Posterior vena cava (tissue), 2 donors: ENCODE data around the gene NXF2B. TPM values are rescaled to one million over a fixed set of nuclear protein-coding genes. Genes with fewer than 3 reads are reported as not detected.
"Not testable (repeated sequence)": the region's sequence is repeated elsewhere in the genome, so short reads cannot be mapped to it uniquely, and the experiment has no call there.

Experiments
- DNase-seq: peaks from one replicate; pipeline ENCODE4 v3.0.0-alpha.2; 2020; ENCODE audit warnings: low spot score
- intact Hi-C, 2 donors: fragments of 100-400 bp; cut with DNase I; formaldehyde crosslinking; loops; one replicate each; pipeline versions ENCODE4 v1.14.1 to v1.14.2; 2022 to 2023
- long read RNA-seq, 2 donors: library from polyadenylated mRNA; unstranded; transcript quantifications; one replicate each; pipeline ENCODE4 v2.0.0, GENCODE V29; 2020 to 2021
- total RNA-seq, 2 donors: library from RNA; stranded (reverse); fragmentation: NEBNext Ultra II Directional; extraction: Animal tissue kit (Norgen Biotek cat#: 25700); gene quantifications; one replicate each; pipeline ENCODE4 v1.2.1, GENCODE V29; 2021
- donor health status: DM: yes; HTN: yes; CAD: no.
- donor health status: DM: yes; HTN: yes; CAD: no.

NXF2B gene
- total RNA-seq, result not detected
- long read RNA-seq, donor 1, result 0 reads
- long read RNA-seq, donor 2, result 0 reads

DNA sequence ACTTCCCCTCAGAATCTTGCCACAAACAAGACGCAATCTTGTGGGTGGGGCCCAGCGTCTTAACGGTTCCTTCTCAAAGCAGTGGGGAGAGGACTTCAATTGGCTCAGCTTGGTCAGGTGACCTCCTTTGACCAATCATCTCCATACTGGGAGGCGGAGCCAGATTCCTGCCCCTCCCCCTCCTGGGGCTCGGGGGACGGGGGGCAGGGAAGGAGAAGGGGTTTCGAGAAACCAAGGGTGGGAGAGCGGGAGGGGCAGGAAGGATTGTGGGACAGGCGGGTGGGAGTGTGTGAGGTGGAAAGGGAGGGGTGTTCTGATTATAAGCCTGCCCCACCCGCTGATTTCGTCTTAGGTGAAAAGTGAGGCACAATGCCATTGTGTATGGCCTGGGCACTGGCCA lies at the start of gene NXF2B:
Gene NXF2B, minus strand, starts transcription at position 101 of the 400 bp plus-strand sequence. CDS start 59,972 bp downstream, outside the sequence.
- DNase-seq, intact Hi-C loops: not testable (repeated sequence)

GRCh38 chrX:102478765-102479164 lies 39.0 kb upstream of the NXF2B start:
- intact Hi-C loops, DNase-seq: not testable (repeated sequence)

DNA sequence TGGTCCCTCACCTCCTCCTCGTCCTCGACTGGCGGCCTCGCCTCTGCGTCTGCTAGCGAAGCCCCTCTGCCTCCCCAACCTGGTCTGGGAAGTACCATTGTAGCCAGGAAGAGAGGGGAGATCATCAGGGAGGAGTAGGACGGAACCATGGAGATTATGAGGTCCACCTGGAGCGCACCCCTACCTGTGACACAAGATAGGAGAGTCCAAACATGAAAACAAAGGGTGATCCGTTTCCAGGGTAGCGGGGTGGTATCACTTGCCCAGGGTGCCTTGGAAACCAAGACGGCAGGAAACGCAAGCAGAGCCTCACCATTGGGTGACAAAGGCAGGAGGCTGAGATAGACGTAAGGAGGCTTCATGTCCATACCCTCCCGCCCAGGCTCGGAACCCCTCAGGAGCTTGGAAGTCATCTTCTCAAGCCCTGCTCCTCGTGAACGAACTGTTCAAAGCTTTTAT lies 32.0 kb upstream of the NXF2B start, which contains the start of gene TCP11X2:
Gene TCP11X2, minus strand, starts transcription at position 51 of the 459 bp plus-strand sequence.
- intact Hi-C loops, result not testable (repeated sequence)

GRCh38 chrX:102470215-102470614 lies 30.4 kb upstream of the NXF2B start:
- DNase-seq, intact Hi-C loops: not testable (repeated sequence)

More for the DNA sequence above, 32.0 kb upstream of the NXF2B start, which contains the start of gene TCP11X2:
- not testable (repeated sequence) for DNase-seq

DNA sequence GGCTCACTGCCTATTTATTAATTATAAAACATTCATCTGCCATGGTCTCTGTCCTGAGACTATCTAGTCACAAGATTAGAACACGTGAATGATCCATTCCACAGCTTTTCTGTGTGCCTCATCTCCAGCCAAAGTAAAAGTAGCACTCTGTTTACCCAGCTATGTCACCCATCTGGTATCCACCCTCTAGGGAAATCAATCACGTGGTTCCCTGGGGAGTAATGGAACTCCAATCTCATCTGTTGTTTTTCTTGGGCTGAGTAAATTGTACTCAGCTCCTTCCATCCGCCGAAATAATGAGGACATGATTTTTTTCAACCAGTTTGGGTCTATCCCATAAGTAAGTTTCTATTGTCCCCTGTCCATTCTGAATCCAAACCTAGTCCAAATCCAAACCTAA lies 18.8 kb upstream of the NXF2B start:
- DNase-seq, intact Hi-C loops: not testable (repeated sequence)

- intact Hi-C loops, result not testable (repeated sequence)
These were observed 25.3 kb downstream of the NXF2B start for GRCh38 chrX:102414493-102414892.

DNA sequence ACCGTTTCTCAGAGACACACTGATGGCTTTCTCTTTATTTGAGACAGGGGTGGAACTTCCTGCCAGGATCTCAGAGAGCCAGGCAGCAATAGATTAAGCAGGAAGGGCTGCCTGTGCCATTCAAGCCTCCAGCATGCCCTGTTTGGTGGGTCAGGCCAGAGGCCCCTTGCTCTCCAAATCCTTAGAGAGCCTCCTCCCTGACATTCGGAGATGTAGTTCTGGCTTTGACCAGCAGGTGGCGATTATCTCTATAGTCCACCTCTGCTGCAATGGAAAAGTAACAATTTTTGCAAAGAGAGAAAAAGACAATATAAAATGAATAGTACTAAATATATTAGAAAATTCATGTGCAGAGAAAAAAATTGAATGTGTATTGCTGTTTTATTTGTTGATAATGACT lies 93.9 kb downstream of the NXF2B start:
- peak; percentile 75 for DNase-seq
- intact Hi-C loops, result no loop called here

More at GRCh38 chrX:102414493-102414892, 25.3 kb downstream of the NXF2B start:
- not testable (repeated sequence) for DNase-seq

DNA sequence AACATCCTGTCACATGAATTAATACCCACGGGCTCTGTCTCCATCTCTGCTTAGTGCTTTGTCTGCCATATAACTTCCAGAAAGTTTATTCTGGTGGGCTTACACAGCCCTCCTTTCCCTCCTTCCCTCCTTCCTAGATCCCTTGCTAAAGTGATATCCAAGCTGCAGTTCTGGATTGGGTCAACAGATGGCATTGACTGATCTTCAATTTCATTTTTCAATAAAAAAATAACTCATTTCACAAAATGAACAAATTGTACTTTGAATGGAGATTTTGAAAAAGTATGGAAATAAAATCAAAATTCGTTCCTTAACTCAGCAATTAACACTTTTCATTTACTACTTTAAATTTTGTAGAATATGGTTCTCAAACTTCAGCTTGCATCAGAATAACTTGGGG lies 97.9 kb downstream of the NXF2B start:
- DNase-seq, result no peak
- intact Hi-C loops, result no loop called here

- DNase-seq, result peak; percentile 77
- intact Hi-C loops, result no loop called here
These were observed 100.2 kb downstream of the NXF2B start for GRCh38 chrX:102339312-102340298.

GRCh38 chrX:102338162-102338561 lies 101.6 kb downstream of the NXF2B start:
- intact Hi-C loops, result no loop called here
- DNase-seq, result peak; percentile 56

Other genes starting within 250 kb of the NXF2B start
- gene TCP11X1, start 224.7 kb downstream of the NXF2B start, total RNA-seq, result not detected
- gene NXF2, start 192.8 kb downstream of the NXF2B start, total RNA-seq, result not detected
- not detected for gene TCP11X2, start 31.8 kb upstream of the NXF2B start, total RNA-seq
- gene TMSB15A, start 76.7 kb upstream of the NXF2B start, total RNA-seq, result under 1 TPM; 0.48 to 0.83 TPM
- gene ARMCX5, start 159.5 kb upstream of the NXF2B start, total RNA-seq, result 1 to 10 TPM; 8.1 to 9.6 TPM
- 10 to 100 TPM; 10.2 to 11.1 TPM for gene GPRASP1, start 211.5 kb upstream of the NXF2B start, total RNA-seq